Measurements from ENCODE around the gene ZNF776. TPM values are rescaled to one million over a fixed set of nuclear protein-coding genes. Genes with fewer than 3 reads are reported as not detected.
A peak's percentile ranks its signal among the peaks of the same experiment; 100 is the strongest.

The ZNF776 gene
- total RNA-seq, 6 donors from 2014 or later, result 9.7 to 83.8 (median 13.3) TPM

DNA sequence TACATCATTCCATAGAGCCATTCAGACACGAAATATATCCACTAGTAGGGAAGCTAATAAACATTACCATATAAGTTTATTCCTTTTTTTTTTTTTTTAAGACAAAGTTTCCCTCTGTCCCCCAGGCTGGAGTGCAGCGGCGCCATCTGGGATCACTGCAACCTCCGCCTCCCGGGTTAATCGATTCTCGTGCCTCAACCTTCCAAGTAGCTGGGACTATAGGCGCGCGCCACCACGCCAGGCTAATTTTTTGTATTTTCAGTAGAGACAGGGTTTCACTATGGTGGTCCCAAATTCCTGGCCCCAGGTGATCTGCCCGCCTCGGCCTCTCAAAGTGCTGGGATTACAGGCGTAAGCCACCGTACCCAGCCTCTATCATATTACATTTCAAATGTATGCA, 37.0 kb upstream of the ZNF776 start:
- Histone ChIP-seq H3K4me3 (peak overlapping the region in 1 of 4 donors; percentile 56), H3K36me3 (peaks cover 0 to 8% (median 0%) of the 10 kb centered on the region in 4 donors), H3K4me1 (peaks cover 0 to 7% (median 2%) of the 10 kb centered on the region in 4 donors), H3K27me3 (no peaks in the 10 kb centered on the region), H3K27ac (no peak overlapping the region), H3K9me3 (peaks cover 29 to 94% (median 76%) of the 10 kb centered on the region in 4 donors)
- no peak for DNase-seq
- 80 to 82% methylated on average over 15 of the region's 15 CpGs for WGBS, 2 donors
- no peak for ATAC-seq (ENCODE audit: low FRiP score in 2 of 2)
- TF ChIP-seq, protein P1, sequence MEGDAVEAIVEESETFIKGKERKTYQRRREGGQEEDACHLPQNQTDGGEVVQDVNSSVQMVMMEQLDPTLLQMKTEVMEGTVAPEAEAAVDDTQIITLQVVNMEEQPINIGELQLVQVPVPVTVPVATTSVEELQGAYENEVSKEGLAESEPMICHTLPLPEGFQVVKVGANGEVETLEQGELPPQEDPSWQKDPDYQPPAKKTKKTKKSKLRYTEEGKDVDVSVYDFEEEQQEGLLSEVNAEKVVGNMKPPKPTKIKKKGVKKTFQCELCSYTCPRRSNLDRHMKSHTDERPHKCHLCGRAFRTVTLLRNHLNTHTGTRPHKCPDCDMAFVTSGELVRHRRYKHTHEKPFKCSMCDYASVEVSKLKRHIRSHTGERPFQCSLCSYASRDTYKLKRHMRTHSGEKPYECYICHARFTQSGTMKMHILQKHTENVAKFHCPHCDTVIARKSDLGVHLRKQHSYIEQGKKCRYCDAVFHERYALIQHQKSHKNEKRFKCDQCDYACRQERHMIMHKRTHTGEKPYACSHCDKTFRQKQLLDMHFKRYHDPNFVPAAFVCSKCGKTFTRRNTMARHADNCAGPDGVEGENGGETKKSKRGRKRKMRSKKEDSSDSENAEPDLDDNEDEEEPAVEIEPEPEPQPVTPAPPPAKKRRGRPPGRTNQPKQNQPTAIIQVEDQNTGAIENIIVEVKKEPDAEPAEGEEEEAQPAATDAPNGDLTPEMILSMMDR (IDR thresholded peaks at IDR 0.05), result no peak
- no peak for TF ChIP-seq POLR2A (IDR thresholded peaks at IDR 0.05)
- no peak for TF ChIP-seq POLR2AphosphoS5 (IDR thresholded peaks at IDR 0.05)
- no peak for TF ChIP-seq EP300 (IDR thresholded peaks at IDR 0.05)

DNA sequence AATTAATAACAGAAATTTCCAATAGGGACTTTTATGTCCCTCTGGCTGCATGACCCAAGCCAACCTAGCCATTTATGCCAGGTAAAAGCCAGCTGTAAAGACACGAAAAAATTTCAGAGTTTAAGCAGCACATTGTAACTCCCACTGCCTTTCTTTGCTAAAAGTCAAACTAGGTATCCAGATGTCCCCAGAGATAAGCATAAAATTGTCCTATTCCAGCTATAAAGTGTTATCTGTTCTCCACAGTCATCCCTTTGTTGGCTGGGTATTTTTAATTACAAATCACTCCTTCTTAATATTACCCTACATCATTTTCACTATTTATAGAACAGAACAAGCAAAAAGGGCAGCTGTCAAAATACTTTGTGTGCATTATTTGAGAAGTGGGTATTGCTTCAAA, 34.4 kb upstream of the ZNF776 start:
- no peak for DNase-seq
- ATAC-seq (ENCODE audit: low FRiP score in 2 of 2), result no peak
- 63 to 88% methylated on average over 1 of the region's 1 CpG for WGBS, 2 donors
- no peak overlapping the region for H3K4me3 ChIP-seq
- H3K36me3 ChIP-seq, result peaks cover 0 to 8% (median 0%) of the 10 kb centered on the region in 4 donors
- TF ChIP-seq EP300 (IDR thresholded peaks at IDR 0.05) (no peak), POLR2AphosphoS5 (IDR thresholded peaks at IDR 0.05) (no peak), POLR2A (IDR thresholded peaks at IDR 0.05) (no peak)
- TF ChIP-seq, protein P1 (IDR thresholded peaks at IDR 0.05), result no peak
- H3K27me3 ChIP-seq, result no peaks in the 10 kb centered on the region
- H3K9me3 ChIP-seq, result peaks cover 22 to 89% (median 64%) of the 10 kb centered on the region in 4 donors
- H3K4me1 ChIP-seq, result peaks cover 0 to 7% (median 0%) of the 10 kb centered on the region in 4 donors
- H3K27ac ChIP-seq, result no peak overlapping the region

DNA sequence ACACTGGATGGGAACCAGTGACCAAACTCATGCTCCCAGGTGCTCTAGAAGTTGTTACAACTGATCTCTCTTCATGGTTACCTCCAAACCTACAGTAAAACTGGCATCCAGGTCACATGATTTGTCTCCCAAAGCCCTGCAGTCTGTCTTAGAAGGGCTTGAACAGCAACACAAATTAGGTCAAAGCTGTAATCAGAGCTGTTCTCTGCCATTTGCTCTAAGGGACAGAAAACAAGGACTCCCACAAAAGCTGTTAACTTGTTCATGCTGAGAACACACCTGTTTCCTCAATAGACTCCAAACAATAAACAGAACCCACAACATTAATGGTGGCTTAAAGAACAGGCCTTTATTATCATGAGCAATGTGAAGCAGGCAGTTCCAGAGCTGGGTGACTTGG, 27.2 kb upstream of the ZNF776 start:
- ATAC-seq (ENCODE audit: low FRiP score in 2 of 2) (no peak), DNase-seq (no peak)
- no peak overlapping the region for H3K27ac ChIP-seq
- H3K4me3 ChIP-seq, result no peak overlapping the region
- no peaks in the 10 kb centered on the region for H3K27me3 ChIP-seq
- TF ChIP-seq POLR2AphosphoS5 (IDR thresholded peaks at IDR 0.05) (no peak), POLR2A (IDR thresholded peaks at IDR 0.05) (no peak), EP300 (IDR thresholded peaks at IDR 0.05) (no peak)
- TF ChIP-seq, protein P1 (IDR thresholded peaks at IDR 0.05), result no peak
- H3K36me3 ChIP-seq, result peaks cover 14 to 38% (median 33%) of the 10 kb centered on the region in 4 donors
- H3K9me3 ChIP-seq, result peaks cover 30 to 90% (median 78%) of the 10 kb centered on the region in 4 donors
- H3K4me1 ChIP-seq, result no peaks in the 10 kb centered on the region

DNA sequence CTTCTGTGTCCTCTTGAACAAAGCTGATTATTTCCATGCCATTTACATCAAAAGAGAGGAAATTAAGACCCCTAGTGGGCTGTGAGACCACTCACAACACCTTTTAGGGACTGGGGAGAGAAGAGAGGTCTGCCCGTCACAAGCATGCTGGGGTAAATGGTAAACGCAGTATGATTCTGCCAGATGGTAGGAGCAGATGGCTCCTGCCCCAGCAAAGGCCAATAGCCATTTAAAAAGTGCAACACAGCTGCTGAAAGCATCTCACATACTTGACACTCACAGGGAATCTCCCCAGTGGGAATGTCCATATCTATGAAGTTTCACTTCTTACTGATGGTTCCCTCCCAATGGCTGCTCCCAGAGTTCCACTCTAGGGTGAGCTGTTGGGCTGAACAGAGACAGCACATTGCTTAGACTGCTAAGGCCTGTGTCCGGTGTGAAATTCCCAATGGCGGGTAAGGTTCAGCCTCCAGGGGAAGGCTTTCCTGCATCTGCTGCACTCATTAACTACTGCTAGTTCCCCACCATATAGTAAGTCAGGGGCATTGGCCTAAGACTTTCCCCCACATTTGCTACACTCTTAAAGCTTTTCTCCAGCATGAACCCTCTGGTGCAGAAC, 26.6 kb upstream of the ZNF776 start:
- peaks cover 14 to 38% (median 33%) of the 10 kb centered on the region in 4 donors for H3K36me3 ChIP-seq
- ATAC-seq (ENCODE audit: low FRiP score in 2 of 2) (no peak), DNase-seq (no peak)
- 96 to 100% methylated on average over 2 to 4 of the region's 4 CpGs for WGBS, 2 donors
- H3K27ac ChIP-seq, result no peak overlapping the region
- H3K27me3 ChIP-seq, result no peaks in the 10 kb centered on the region
- no peak overlapping the region for H3K4me3 ChIP-seq
- no peaks in the 10 kb centered on the region for H3K4me1 ChIP-seq
- peaks cover 34 to 90% (median 76%) of the 10 kb centered on the region in 4 donors for H3K9me3 ChIP-seq
- TF ChIP-seq POLR2AphosphoS5 (IDR thresholded peaks at IDR 0.05) (no peak), EP300 (IDR thresholded peaks at IDR 0.05) (no peak), POLR2A (IDR thresholded peaks at IDR 0.05) (no peak)
- TF ChIP-seq, protein P1 (IDR thresholded peaks at IDR 0.05), result no peak

DNA sequence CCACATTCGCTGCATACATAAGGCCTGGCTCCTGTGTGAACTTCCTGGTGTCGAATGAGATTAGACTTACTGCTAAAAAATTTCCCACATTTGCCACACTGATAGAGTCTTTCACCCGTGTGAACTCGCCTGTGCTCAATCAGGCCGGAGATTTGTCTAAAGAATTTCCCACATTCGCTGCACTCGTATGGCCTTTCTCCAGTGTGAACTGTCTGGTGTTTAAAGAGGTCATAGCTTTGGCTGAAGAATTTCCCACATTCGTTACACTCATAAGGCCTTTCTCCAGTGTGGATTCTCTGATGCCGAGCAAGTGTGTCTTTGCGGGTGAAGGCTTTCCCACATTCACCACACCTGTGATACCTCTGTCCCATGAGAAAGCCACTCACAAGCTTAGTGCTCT, 25.7 kb upstream of the ZNF776 start:
- no peak for TF ChIP-seq EP300 (IDR thresholded peaks at IDR 0.05)
- TF ChIP-seq POLR2AphosphoS5 (IDR thresholded peaks at IDR 0.05), result no peak
- TF ChIP-seq POLR2A (IDR thresholded peaks at IDR 0.05), result no peak
- TF ChIP-seq, protein P1 (IDR thresholded peaks at IDR 0.05), result no peak
- WGBS, 2 donors, result 99% methylated on average over 10 of the region's 10 CpGs
- ATAC-seq (ENCODE audit: low FRiP score in 2 of 2) (no peak), DNase-seq (no peak)
- H3K27me3 ChIP-seq, result no peaks in the 10 kb centered on the region
- H3K9me3 ChIP-seq, result peaks cover 34 to 96% (median 82%) of the 10 kb centered on the region in 4 donors
- no peak overlapping the region for H3K4me3 ChIP-seq
- H3K27ac ChIP-seq, result no peak overlapping the region
- H3K36me3 ChIP-seq, result peaks cover 14 to 38% (median 33%) of the 10 kb centered on the region in 4 donors
- H3K4me1 ChIP-seq, result no peaks in the 10 kb centered on the region

Data from upper lobe of left lung (tissue), 6 donors.